H9 (cell line): ENCODE measurements around the gene PHF1. TPM values are rescaled to one million over a fixed set of nuclear protein-coding genes. Genes with fewer than 3 reads are reported as not detected.
A peak's percentile ranks its signal among the peaks of the same experiment; 100 is the strongest.

Experiments
- DNase-seq: peaks from one replicate; pipeline ENCODE4 v3.0.0-alpha.2; 2017
- H2AFZ ChIP-seq: one replicate; pipeline ENCODE4 v1.6.1; 2013; ENCODE audit warnings: mild to moderate bottlenecking, low read length, control low read depth, moderate library complexity
- H2AK5ac ChIP-seq: 2 replicates; pipeline ENCODE4 v1.6.1; 2013; ENCODE audit warnings: low read length, control low read depth, mixed read lengths; ENCODE audit not compliant: insufficient read length
- H2BK120ac ChIP-seq: one replicate; pipeline ENCODE4 v1.6.1; 2013; ENCODE audit warnings: low read depth, mild to moderate bottlenecking, low read length, control low read depth, inconsistent platforms; ENCODE audit not compliant: poor library complexity, severe bottlenecking
- H2BK12ac ChIP-seq: 2 replicates; pipeline ENCODE4 v1.6.1; 2013; ENCODE audit warnings: low read length, control low read depth, mixed read lengths, low read depth; ENCODE audit not compliant: insufficient read length
- H2BK15ac ChIP-seq: 2 replicates; pipeline ENCODE4 v1.6.1; 2013; ENCODE audit warnings: low read depth, low read length, control low read depth
- H2BK20ac ChIP-seq: one replicate; pipeline ENCODE4 v1.6.1; 2013; ENCODE audit warnings: low read depth, mild to moderate bottlenecking, low read length, control low read depth, inconsistent platforms; ENCODE audit not compliant: poor library complexity, severe bottlenecking
- H2BK5ac ChIP-seq: 2 replicates; pipeline ENCODE4 v1.6.1; 2013; ENCODE audit warnings: low read length, control low read depth, mixed read lengths; ENCODE audit not compliant: insufficient read length
- H3K14ac ChIP-seq: 2 replicates; pipeline ENCODE4 v1.6.1; 2013; ENCODE audit warnings: low read length, control low read depth; ENCODE audit not compliant: insufficient read depth
- H3K18ac ChIP-seq: 2 replicates; pipeline ENCODE4 v1.6.1; 2013; ENCODE audit warnings: low read depth, mild to moderate bottlenecking, mixed read lengths, low read length, control low read depth; ENCODE audit not compliant: insufficient read length
- H3K23ac ChIP-seq: 2 replicates; pipeline ENCODE4 v1.6.1; 2013; ENCODE audit warnings: low read length, control low read depth, mixed read lengths, low read depth; ENCODE audit not compliant: insufficient read length
- H3K23me2 ChIP-seq: 2 replicates; pipeline ENCODE4 v1.6.1; 2013; ENCODE audit warnings: low read depth, mild to moderate bottlenecking, mixed read lengths, low read length, control low read depth; ENCODE audit not compliant: insufficient read length, poor library complexity, severe bottlenecking
- H3K27ac ChIP-seq: 2 replicates; pipeline ENCODE4 v1.5.1; 2013; ENCODE audit warnings: low read length, control low read depth, mixed read lengths, low read depth; ENCODE audit not compliant: insufficient read length
- H3K27me3 ChIP-seq: 2 replicates; pipeline ENCODE4 v1.6.1; 2013; ENCODE audit warnings: low read length, control low read depth, inconsistent platforms; ENCODE audit not compliant: insufficient read depth
- H3K4ac ChIP-seq: 2 replicates; pipeline ENCODE4 v1.6.1; 2013; ENCODE audit warnings: low read depth, mild to moderate bottlenecking, control low read depth, inconsistent platforms, low read length, moderate library complexity
- H3K4me1 ChIP-seq: 2 replicates; pipeline ENCODE4 v1.6.1; 2013; ENCODE audit warnings: low read length, control low read depth, inconsistent platforms; ENCODE audit not compliant: insufficient read depth
- H3K4me2 ChIP-seq: 2 replicates; pipeline ENCODE4 v1.6.1; 2013; ENCODE audit warnings: low read length, control low read depth, mixed read lengths; ENCODE audit not compliant: insufficient read length, insufficient read depth
- H3K56ac ChIP-seq: 2 replicates; pipeline ENCODE4 v1.6.1; 2013; ENCODE audit warnings: low read depth, mild to moderate bottlenecking, mixed read lengths, low read length, control low read depth; ENCODE audit not compliant: insufficient read length
- H3K79me1 ChIP-seq: 2 replicates; pipeline ENCODE4 v1.6.1; 2013; ENCODE audit warnings: low read depth, mild to moderate bottlenecking, moderate library complexity, low read length, control low read depth, inconsistent platforms; ENCODE audit not compliant: insufficient read depth, poor library complexity, severe bottlenecking
- H3K79me2 ChIP-seq: 2 replicates; pipeline ENCODE4 v1.6.1; 2013; ENCODE audit warnings: low read length, control low read depth, inconsistent platforms; ENCODE audit not compliant: insufficient read depth
- H3K9ac ChIP-seq: 2 replicates; pipeline ENCODE4 v1.6.1; 2013; ENCODE audit warnings: low read length, control low read depth, mixed read lengths; ENCODE audit not compliant: insufficient read length; ENCODE audit errors: extremely low read depth
- H3K9me3 ChIP-seq: one replicate; pipeline ENCODE4 v1.6.1; 2013; ENCODE audit warnings: low read depth, low read length, inconsistent platforms; ENCODE audit not compliant: control insufficient read depth
- H3T11ph ChIP-seq: one replicate; pipeline ENCODE4 v1.6.1; 2013; ENCODE audit warnings: mild to moderate bottlenecking, low read length, control low read depth, inconsistent platforms
- H4K20me1 ChIP-seq: one replicate; pipeline ENCODE4 v1.6.1; 2013; ENCODE audit not compliant: control insufficient read depth, insufficient read length, insufficient read depth
- H4K5ac ChIP-seq: 2 replicates; pipeline ENCODE4 v1.6.1; 2013; ENCODE audit warnings: low read depth, mild to moderate bottlenecking, mixed read lengths, low read length, control low read depth; ENCODE audit not compliant: insufficient read length
- H4K8ac ChIP-seq: replicated peaks from 2 replicates; pipeline ENCODE4 v1.6.1; 2013; ENCODE audit warnings: low read length, control low read depth, mixed read lengths, low read depth; ENCODE audit not compliant: insufficient read length
- H4K91ac ChIP-seq: 2 replicates; pipeline ENCODE4 v1.6.1; 2013; ENCODE audit warnings: low read depth, mild to moderate bottlenecking, moderate library complexity, mixed read lengths, low read length, control low read depth; ENCODE audit not compliant: insufficient read length
- H3K27ac Mint-ChIP-seq, 3 experiments: 2 replicates in 2 of 3; 3 replicates in 1 of 3; pipeline ENCODE4 v1.8.0; 2020 to 2021; ENCODE audit warnings: mixed read lengths in 3 of 3, mild to moderate bottlenecking in 1 of 3, moderate library complexity in 1 of 3
- H3K27me3 Mint-ChIP-seq: 2 replicates; pipeline ENCODE4 v1.8.0; 2021; ENCODE audit warnings: low read depth, mild to moderate bottlenecking, moderate library complexity, mixed read lengths
- H3K36me3 Mint-ChIP-seq, 3 experiments: 2 replicates in 2 of 3; 3 replicates in 1 of 3; pipeline ENCODE4 v1.8.0; 2020 to 2021; ENCODE audit warnings: low read depth in 3 of 3, mixed read lengths in 3 of 3; ENCODE audit not compliant: insufficient read depth in 1 of 3
- H3K4me1 Mint-ChIP-seq, 2 experiments: 2 replicates each; pipeline ENCODE4 v1.8.0; 2020; ENCODE audit warnings: mixed read lengths in 2 of 2
- H3K4me3 Mint-ChIP-seq, 2 experiments: 2 replicates in 1 of 2; 3 replicates in 1 of 2; pipeline ENCODE4 v1.8.0; 2020 to 2021; ENCODE audit warnings: mild to moderate bottlenecking in 2 of 2, mixed read lengths in 2 of 2, moderate library complexity in 1 of 2
- H3K9me3 Mint-ChIP-seq, 2 experiments: 2 replicates in 1 of 2; 3 replicates in 1 of 2; pipeline ENCODE4 v1.8.0; 2020; ENCODE audit warnings: mild to moderate bottlenecking in 2 of 2, mixed read lengths in 2 of 2, moderate library complexity in 1 of 2
- CTCF ChIP-seq: fragments of 200-600 bp; sonication (generic); conservative IDR thresholded peaks from 3 replicates; pipeline ENCODE4 v1.8.0; 2021; ENCODE audit warnings: antibody characterized with exemption, mild to moderate bottlenecking
- WGBS: extraction: QIAGEN DNeasy Blood & Tissue Kit; methylation state at CpG from one replicate; pipeline ENCODE4 v1.1.7; 2013; ENCODE audit warnings: missing lambda C conversion rate, low lambda C conversion rate, mixed read lengths; ENCODE audit not compliant: insufficient read length; ENCODE audit errors: extremely low coverage; 5-methylcytosine and 5-hydroxymethylcytosine counted together
- total RNA-seq: library from RNA; stranded (reverse); gene quantifications from 2 replicates; pipeline ENCODE4 v1.2.1, GENCODE V29; 2021

The PHF1 gene
- total RNA-seq, 1 experiment from 2014 or later: 56.8 TPM

GRCh38 chr6:33433001-33433543 lies 22.3 kb downstream of the PHF1 start:
- no peak overlapping the region for H4K5ac ChIP-seq
- Mint-ChIP-seq H3K9me3 (no peaks in the 10 kb centered on the region), H3K36me3 (peaks cover 32 to 44% (median 41%) of the 10 kb centered on the region in 3 experiments), H3K27ac (peak overlapping the region; percentile 94 to 97 (median 96)), H3K27me3 (no peaks in the 10 kb centered on the region; the same call in 1 of the 2 replicates), H3K4me3 (peak overlapping the region; percentile 75 to 81), H3K4me1 (peaks cover 55 to 65% of the 10 kb centered on the region in 2 experiments)
- no peak overlapping the region for H3K18ac ChIP-seq
- H2AK5ac ChIP-seq: no peak overlapping the region
- peak overlapping the region; percentile 88 for H3K4me2 ChIP-seq
- H3K14ac ChIP-seq: no peak overlapping the region
- peaks cover 23% of the 10 kb centered on the region for H3K23me2 ChIP-seq
- H3K27ac ChIP-seq: peak overlapping the region; percentile 86
- peak; percentile 49 for DNase-seq
- H3K23ac ChIP-seq: no peak overlapping the region
- peaks cover 5% of the 10 kb centered on the region for H3K79me1 ChIP-seq
- no peak overlapping the region for H4K8ac ChIP-seq
- H4K91ac ChIP-seq: no peak overlapping the region
- H2BK20ac ChIP-seq: no peak overlapping the region
- TF ChIP-seq CTCF: no peak
- no peak overlapping the region for H3K9ac ChIP-seq
- no peak overlapping the region for H2AFZ ChIP-seq
- no peak overlapping the region for H2BK120ac ChIP-seq
- no peak overlapping the region for H3K56ac ChIP-seq
- H2BK15ac ChIP-seq: no peak overlapping the region
- H3K4me1 ChIP-seq: peaks cover 16% of the 10 kb centered on the region; the same call in 1 of the 2 replicates
- H4K20me1 ChIP-seq: no peaks in the 10 kb centered on the region
- no peaks in the 10 kb centered on the region for H3K9me3 ChIP-seq
- no peaks in the 10 kb centered on the region for H3K27me3 ChIP-seq
- H2BK5ac ChIP-seq: no peak overlapping the region
- WGBS: no CpG with 5 or more reads among the region's 1 CpG
- no peak overlapping the region for H3K4ac ChIP-seq
- H3T11ph ChIP-seq: no peak overlapping the region
- peaks cover 12% of the 10 kb centered on the region; the same call in 1 of the 2 replicates for H3K79me2 ChIP-seq
- no peak overlapping the region for H2BK12ac ChIP-seq
